G401 (cell line): ENCODE measurements around the gene GABRB3. TPM values are rescaled to one million over a fixed set of nuclear protein-coding genes. Genes with fewer than 3 reads are reported as not detected.

Experiments
- DNase-seq: peaks from one replicate; pipeline ENCODE4 v3.0.0-alpha.2; 2015; ENCODE audit warnings: low spot score
- in situ Hi-C: cut with HindIII; loops from 2 replicates; pipeline ENCODE4 v1.10.0; 2016; ENCODE audit warnings: low sequenced_read_pairs, mixed read lengths
- total RNA-seq: library from RNA; depleted of rRNA; stranded (reverse); fragments of >200 nt; shearing (Covaris generic); gene quantifications from 2 replicates; pipeline ENCODE4 v1.2.3, GENCODE V29; 2014

Gene GABRB3
- total RNA-seq, 1 experiment from 2014 or later: 11.4 TPM

DNA sequence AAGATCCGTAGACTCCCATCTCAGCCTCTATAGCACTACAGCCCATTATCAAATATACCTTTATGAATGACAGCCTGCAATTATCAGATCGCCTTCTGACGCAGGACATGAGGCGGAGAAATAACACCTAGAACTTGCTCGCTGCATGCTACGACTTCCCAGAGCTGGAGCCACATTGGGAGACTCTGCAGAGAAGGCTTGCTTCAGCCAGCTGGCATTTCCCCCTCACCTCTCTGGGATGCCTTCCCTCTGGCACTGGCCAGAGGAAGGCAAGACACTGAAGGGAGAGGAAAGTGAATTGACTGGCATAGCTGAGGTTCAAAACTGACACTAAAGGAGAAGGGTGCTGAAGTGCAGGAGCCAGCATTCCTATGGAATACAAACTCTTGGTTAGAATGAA lies 131.7 kb downstream of the GABRB3 start:
- DNase-seq: peak; percentile 90
- in situ Hi-C loops: no loop called here

DNA sequence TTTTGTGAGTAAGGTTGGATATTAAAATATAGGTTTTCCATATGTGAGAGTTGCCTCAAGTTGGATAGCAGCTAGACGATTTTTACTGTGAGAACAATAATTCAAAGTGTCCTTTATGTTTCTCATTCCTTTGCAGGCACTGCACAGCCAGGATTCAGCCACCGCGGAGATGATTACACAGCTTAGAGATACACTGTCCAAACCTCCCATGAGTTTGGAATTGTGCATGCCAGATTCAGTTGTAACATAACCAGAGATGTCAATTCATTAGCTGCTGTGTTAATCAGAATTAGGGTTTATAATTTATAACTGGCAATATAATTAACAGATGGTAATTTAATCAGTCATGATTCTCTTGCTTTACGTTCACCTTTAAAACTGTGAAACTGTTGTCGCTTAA lies 132.3 kb downstream of the GABRB3 start:
- peak; percentile 65 for DNase-seq

DNA sequence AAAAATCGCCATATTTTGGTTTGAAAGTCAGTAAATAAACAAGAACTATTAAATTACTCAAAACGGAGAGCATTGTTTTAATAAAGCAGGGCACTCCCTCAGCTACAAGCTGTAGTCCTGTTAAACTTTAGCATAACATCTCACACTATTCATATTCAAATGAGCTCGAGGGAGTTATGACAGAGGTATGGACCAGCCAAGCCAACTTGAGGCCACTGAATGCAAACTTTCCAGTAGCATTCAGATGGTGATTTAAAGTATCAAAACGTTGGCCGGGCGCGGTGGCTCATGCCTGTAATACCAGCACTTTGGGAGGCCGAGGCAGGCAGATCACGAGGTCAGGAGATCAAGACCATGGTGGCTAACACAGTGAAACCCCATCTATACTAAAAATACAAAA lies 132.9 kb downstream of the GABRB3 start:
- in situ Hi-C loops: no loop called here
- no peak for DNase-seq

More for the DNA sequence above, 132.3 kb downstream of the GABRB3 start:
- in situ Hi-C loops: no loop called here

- in situ Hi-C loops: no loop called here
- no peak for DNase-seq
These were observed 137.3 kb downstream of the GABRB3 start for GRCh38 chr15:26635614-26636013.

DNA sequence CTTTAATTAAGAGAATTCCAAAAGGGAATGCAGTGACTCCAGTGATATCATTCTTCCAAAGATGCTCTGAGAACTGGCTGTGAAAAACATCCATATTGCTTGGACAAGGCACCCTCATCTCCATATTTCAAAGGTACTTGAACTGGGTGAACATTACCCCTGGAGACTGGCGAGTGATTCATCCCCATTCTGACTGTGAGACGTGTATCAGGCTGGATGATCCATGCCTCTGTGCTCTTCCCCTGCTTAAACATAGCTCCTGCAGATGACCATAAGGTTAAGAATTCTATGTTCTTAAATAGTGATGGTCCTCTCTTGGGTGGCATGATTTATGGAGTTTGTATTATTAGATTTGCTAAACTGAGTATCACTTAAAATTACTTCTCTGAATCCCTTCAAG lies 137.8 kb downstream of the GABRB3 start:
- in situ Hi-C loops: no loop called here
- DNase-seq: no peak

DNA sequence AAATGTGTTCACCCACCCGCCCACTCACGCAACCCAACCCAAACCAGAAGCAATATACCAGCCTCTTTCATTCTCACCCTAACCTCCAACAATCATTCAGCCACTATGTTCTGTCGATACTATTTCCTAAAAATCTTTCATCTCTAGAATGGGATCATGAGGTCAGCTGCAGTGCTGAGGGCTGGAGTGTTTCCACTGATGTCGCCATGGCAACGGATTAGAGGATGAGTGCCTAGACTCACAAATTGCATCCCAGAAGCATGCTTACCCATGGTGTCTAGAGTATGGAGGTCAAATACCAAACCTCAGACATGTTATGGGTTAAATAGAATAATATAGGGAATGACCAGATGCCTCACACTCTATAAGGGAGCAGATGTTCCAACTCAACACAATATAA lies 138.5 kb downstream of the GABRB3 start:
- in situ Hi-C loops: no loop called here
- DNase-seq: no peak

- no peak for DNase-seq
- in situ Hi-C loops: no loop called here
These were observed 140.4 kb downstream of the GABRB3 start for GRCh38 chr15:26632500-26632899.

GRCh38 chr15:26631894-26632293 lies 141.0 kb downstream of the GABRB3 start:
- no peak for DNase-seq
- in situ Hi-C loops: no loop called here

DNA sequence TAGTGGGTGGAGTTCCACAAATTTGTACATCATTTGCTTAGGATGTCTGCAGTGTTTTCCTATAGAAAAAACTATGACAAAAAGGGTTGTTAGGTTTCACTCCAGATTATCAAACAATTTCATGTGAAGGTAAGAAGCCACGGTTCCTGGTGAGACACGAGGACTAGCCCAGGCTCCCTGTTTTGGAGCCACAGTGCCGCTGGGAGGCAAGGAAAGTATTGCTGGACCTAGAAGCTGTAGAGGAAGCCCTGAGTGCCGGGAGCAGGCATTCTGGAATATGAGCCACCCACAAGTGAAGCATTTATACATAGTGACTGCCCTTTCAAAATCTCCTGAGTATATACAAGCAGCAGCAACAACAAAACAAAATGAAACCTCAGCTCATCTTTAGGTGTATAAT lies 142.0 kb downstream of the GABRB3 start:
- in situ Hi-C loops: no loop called here
- no peak for DNase-seq

DNA sequence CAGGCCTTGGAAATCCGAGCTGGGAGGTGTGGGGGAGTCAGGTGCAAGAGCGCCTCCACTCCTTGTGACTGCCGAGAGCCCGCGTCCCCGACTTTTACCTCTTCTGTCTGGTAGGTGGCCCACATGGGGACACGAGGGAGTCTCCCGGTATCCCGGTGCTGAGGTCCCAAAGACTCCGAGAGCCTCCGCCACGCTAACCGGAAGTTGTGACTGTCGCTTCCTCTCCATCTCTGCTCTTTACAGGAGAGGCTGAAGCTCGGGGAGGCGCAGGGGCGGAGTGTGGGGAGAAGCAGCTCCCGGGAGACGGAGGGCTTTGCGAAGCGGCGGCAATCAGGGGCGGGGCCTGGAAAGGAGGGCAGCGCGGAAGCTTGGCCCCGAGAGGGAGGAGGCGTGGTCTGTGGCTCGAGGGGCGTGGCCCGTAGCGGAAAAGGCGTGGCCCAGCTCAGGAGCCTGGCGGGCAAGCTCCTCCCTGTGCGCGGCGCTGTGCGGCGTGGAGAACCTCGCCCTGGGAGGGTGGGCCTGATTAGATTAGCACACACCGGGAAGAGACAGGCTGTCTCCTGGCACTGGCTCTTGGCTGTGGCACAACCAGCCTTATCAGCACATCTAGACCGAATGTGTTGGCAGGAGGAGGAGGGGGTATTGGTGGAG lies 143.9 kb downstream of the GABRB3 start:
- DNase-seq: no peak
- in situ Hi-C loops: no loop called here

DNA sequence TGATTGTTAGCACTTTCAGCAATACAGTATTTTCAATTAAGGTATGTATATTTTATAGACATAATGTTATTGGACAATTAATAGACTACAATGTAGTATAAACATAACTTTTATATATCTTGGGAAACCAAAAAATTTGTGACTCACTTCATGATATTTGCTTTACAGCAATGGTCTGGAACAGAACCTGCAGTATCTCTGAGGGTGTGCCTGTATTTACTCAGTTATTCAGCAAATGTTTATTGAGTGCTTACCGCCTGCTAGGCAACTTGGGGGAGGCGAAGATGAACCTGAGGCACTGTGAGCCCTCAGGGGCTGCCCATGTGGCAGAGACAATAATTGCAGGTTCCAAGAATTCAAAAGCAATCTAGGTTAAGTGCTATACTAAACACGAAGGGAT lies 144.8 kb downstream of the GABRB3 start:
- in situ Hi-C loops: no loop called here
- no peak for DNase-seq

DNA sequence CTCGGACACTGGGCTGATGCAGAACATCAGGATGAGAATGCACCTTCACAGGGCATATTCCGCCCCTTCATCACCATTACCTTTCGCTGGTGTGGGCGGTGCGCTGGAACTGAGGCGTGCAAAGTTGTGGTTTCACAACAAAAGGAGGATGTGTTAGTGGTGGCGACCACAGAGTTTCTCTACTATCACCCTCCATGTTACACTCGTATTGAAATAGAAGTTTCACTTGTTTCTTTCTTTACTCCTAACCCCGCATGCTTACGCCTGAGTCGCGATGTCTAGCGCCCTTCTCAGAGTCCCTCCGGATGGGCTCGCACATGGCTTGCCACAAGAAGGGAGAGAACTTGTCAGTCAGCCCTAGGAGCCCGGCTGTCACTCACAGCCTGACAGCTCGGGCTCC lies 148.7 kb downstream of the GABRB3 start:
- in situ Hi-C loops: no loop called here
- no peak for DNase-seq

- in situ Hi-C loops: no loop called here
These were observed 149.8 kb downstream of the GABRB3 start for GRCh38 chr15:26623071-26623470.

GRCh38 chr15:26621816-26622215 lies 151.1 kb downstream of the GABRB3 start:
- in situ Hi-C loops: no loop called here

More at GRCh38 chr15:26623071-26623470, 149.8 kb downstream of the GABRB3 start:
- no peak for DNase-seq

DNA sequence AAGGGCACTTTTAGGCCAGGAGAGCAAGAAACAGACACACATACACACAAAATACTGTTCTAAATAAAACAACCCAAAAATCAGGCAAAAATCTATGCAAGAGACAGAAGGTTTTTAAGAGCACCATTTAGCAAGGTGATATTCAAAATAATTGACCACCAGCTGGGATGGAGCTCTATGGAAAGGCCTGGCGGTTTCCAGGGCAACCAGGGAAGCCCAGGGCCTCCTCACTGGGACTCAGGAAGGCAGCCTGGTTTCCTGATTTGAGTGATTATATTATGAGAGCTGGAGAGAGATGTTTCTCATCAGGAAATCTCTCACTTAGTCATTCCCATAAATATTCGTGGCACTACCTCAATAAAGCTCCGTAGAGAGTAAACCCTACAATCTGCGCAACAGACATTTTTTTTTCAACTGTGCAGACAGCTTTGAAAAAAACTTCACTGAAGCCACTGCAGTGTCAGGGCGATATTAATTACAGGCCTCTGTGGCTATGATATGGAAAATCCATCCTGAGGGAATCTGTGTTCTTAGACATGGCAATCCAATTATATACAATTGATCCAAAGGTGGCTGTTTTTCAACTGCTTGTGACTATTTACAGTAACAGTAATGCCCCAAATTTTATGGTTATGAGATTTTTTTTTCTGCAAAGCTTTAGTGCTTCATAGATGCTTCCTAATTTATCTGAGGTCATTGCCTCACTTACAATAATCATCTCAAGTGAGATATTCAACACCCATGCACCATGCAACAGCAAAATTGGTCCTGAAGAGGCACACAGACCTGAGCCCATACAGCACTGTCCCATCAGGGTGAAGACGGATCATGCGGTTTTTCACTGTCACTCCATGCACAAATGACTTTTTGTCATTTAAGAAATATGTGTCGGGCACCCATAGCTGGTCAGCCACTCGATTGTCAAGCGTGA lies 152.1 kb downstream of the GABRB3 start:
- in situ Hi-C loops: no loop called here
- no peak for DNase-seq

More at GRCh38 chr15:26621816-26622215, 151.1 kb downstream of the GABRB3 start:
- DNase-seq: no peak

GRCh38 chr15:26615927-26616302 lies 157.0 kb downstream of the GABRB3 start:
- in situ Hi-C loops: no loop called here
- no peak for DNase-seq

DNA sequence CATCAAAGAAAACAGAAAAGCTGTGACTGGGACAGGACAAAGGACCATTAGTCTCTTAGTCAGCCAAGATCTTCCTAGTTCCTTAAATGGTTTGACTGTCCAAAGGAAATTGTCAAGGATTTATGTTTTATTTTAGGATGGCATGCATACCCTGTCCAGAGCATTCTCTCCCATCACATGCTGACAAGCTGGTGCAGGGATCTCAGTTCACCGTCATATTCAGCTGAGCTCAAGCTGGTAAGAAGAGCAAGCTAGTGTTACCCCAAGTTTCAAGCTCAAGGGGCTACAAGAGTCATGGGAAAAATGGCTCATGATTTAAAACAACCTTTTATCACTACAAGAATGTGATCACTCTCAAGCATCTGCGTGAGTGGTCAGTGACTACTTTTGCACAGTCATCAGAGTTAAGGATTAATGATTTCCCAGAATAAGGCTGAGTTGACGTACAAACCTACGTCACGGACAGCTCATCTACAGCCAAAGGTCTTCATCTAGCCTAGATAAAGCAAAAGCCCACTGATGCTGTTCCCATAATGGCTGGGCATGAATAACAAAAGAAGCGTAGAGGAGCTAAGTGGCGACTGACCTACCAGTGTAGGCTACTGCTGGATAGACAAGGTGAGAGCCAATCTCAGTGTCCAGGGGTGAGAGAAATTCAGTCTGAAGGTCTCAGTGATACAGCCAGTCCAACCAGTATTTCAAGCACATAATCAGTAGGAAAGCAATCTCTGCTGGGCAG lies 157.5 kb downstream of the GABRB3 start:
- no peak for DNase-seq
- in situ Hi-C loops: no loop called here

- in situ Hi-C loops: no loop called here
- DNase-seq: no peak
These were observed 158.1 kb downstream of the GABRB3 start for GRCh38 chr15:26614734-26615133.

GRCh38 chr15:26598704-26599103 lies 174.2 kb downstream of the GABRB3 start:
- DNase-seq: no peak
- in situ Hi-C loops: no loop called here

GRCh38 chr15:26595611-26596010 lies 177.3 kb downstream of the GABRB3 start:
- DNase-seq: no peak
- in situ Hi-C loops: no loop called here
